ENCODE results near the gene WASF3.

Gene WASF3

DNA sequence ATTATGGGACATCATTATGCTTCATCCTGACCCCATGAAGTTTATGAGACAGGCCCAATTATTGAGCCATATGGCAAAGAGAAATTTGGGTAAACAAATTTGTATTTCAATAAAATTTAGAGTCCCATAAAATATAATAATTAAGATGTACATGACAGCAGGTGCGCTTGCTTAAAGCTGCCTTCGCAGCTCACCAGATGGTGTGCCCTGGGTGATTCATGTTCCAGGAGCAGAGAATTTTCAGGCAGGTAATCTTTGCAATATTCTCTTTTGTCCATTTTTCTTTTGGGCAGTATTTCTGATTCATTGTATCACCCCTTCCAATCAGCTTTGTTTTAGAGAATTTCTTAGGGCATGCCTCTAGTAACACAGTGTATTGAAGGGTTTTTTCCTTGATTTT is 39.5 kb upstream of the WASF3 start:
- no peak for DNase-seq (ENCODE audit: low read depth in 1 of 2, low spot score in 1 of 2)
- Histone ChIP-seq H3K27ac (replicated peaks) (no peak overlapping the region), H3K27me3 (ENCODE audit: insufficient read depth, poor library complexity, severe bottlenecking) (peaks cover 9% of the 10 kb centered on the region), H3K4me3 (replicated peaks; ENCODE audit: insufficient read depth, low read length) (no peak overlapping the region)
- TF ChIP-seq CTCF (IDR thresholded peaks at IDR 0.05; ENCODE audit: insufficient read depth, low read length) (no peak), POLR2AphosphoS5 (IDR thresholded peaks at IDR 0.05; ENCODE audit: low read depth) (no peak), GABPA (IDR thresholded peaks at IDR 0.05; ENCODE audit: low read depth) (no peak), SPI1 (IDR thresholded peaks at IDR 0.05; ENCODE audit: borderline replicate concordance, low read depth) (no peak), REST (IDR thresholded peaks at IDR 0.05; ENCODE audit: insufficient replicate concordance, low read depth) (no peak)

DNA sequence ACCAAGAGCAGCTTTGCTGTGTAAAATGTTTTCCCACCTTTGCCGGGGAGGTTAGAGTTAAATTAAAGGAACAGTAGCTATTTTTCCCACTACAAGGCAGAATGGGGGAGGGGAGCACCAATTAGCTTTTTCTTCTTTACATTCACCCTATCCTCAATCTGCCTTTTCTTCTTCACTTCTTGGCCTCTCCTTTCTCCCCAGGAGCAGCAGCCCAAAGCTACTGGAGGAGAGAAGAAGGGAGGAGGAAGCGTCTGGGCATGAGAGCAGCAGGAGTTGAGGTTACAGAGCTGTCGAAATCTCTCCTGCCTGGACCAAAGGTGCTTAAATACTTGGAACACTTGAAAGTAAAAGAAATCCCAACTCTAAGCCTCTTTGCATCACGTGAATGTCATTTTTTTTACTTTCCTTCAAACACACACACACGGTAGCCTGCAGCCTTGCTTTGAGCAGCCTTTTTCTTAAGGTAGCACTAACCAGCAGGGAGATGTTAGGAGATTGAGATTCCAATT is 39.0 kb upstream of the WASF3 start:
- H3K27ac ChIP-seq (replicated peaks): no peak overlapping the region
- no peak overlapping the region for H3K4me3 ChIP-seq (replicated peaks; ENCODE audit: insufficient read depth, low read length)
- TF ChIP-seq SPI1 (IDR thresholded peaks at IDR 0.05; ENCODE audit: borderline replicate concordance, low read depth) (no peak), POLR2AphosphoS5 (IDR thresholded peaks at IDR 0.05; ENCODE audit: low read depth) (no peak), REST (IDR thresholded peaks at IDR 0.05; ENCODE audit: insufficient replicate concordance, low read depth) (no peak), CTCF (IDR thresholded peaks at IDR 0.05; ENCODE audit: insufficient read depth, low read length) (no peak), GABPA (IDR thresholded peaks at IDR 0.05; ENCODE audit: low read depth) (no peak)
- no peak for DNase-seq (ENCODE audit: low read depth in 1 of 2, low spot score in 1 of 2)
- H3K27me3 ChIP-seq (ENCODE audit: insufficient read depth, poor library complexity, severe bottlenecking): peaks cover 9% of the 10 kb centered on the region

DNA sequence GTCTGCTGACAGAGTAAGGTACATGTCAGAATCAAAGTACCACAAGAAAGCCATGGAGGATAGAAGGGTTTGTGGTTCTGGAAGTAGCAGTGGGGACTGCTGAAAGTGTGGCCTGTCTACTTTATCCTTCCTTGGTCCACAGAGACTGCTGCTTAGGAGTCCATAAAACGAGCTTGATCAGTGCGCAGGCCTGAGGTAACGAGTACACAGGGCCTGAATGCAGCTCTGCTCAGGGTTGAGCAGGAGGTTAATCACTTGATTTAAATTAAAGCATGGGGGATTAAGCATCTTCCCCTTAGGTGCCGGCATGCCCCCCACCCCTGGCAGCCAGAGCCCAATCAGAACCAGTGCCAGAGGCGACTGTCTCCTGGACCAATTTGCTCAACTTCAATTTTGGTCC is 34.9 kb upstream of the WASF3 start:
- H3K27me3 ChIP-seq (ENCODE audit: insufficient read depth, poor library complexity, severe bottlenecking): peaks cover 6% of the 10 kb centered on the region
- DNase-seq (ENCODE audit: low read depth in 1 of 2, low spot score in 1 of 2): no peak

More for the DNA sequence above, 34.9 kb upstream of the WASF3 start:
- H3K4me3 ChIP-seq (replicated peaks; ENCODE audit: insufficient read depth, low read length): no peak overlapping the region
- no peak for TF ChIP-seq SPI1 (IDR thresholded peaks at IDR 0.05; ENCODE audit: borderline replicate concordance, low read depth)
- TF ChIP-seq CTCF (IDR thresholded peaks at IDR 0.05; ENCODE audit: insufficient read depth, low read length): no peak
- TF ChIP-seq GABPA (IDR thresholded peaks at IDR 0.05; ENCODE audit: low read depth): no peak
- TF ChIP-seq POLR2AphosphoS5 (IDR thresholded peaks at IDR 0.05; ENCODE audit: low read depth): no peak
- TF ChIP-seq REST (IDR thresholded peaks at IDR 0.05; ENCODE audit: insufficient replicate concordance, low read depth): no peak
- H3K27ac ChIP-seq (replicated peaks): no peak overlapping the region
